Measurements from ENCODE around the gene KRTCAP3. TPM values are rescaled to one million over a fixed set of nuclear protein-coding genes. Genes with fewer than 3 reads are reported as not detected.

Gene KRTCAP3
- total and polyA plus RNA-seq, 2 donors (not counting 1 experiment from before 2014, with no cell fraction given): 8.6 to 15.0 TPM

DNA sequence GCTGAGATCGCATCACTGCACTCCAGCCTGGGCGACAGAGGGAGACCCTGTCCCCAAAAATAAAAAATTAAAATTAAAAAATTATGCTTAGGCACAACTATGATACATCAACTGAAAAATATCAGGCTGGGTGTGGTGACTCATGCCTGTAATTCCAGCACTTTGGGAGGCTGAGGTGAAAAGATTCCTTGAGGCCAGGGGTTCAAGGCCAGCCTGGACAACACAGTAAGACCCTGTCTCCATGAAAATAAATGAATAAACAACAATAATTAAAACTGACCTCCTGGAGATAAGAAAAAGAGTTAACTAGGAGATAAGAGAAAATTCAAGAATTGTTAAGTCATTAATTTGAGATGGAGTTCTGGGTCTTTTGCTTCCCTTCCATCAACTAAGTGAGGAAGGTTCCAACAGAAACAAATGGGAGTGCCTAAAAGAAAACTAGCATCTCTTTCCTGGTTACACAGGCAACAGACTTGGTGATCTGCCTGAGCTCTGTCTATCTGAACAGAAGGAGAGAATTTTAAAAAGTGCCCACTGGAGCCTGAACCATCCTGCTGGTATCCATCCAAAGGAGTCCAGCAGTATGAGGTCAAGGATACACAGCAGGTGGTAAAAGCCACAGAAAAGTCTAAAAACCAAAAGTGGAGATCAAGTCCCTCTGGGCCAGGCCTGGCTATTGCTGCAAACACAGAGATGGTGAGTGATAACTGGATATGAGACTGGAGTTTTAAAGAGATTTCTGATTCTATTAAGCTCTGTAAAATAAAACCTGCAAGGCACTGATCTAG is 41.6 kb upstream of the KRTCAP3 start:
- POLR2A ChIA-PET: no interaction called here
- no peaks in the 10 kb centered on the region for H3K27me3 ChIP-seq (replicated peaks in 1 of 4; ENCODE audit: control extremely low read depth in 1 of 4, control insufficient read depth in 3 of 4, insufficient read depth in 4 of 4, low read length in 3 of 4)
- no peak overlapping the region for H3K4me3 ChIP-seq (ENCODE audit: control extremely low read depth in 1 of 5, extremely low read depth in 1 of 5, insufficient read depth in 1 of 5, low read depth in 2 of 5, low read length in 4 of 5)
- ATAC-seq (ENCODE audit: low read depth): no peak
- no CpG with 5 or more reads among the region's 2 CpGs for WGBS (ENCODE audit: insufficient coverage)
- peaks cover 18% of the 10 kb centered on the region for H3K4me1 Mint-ChIP-seq
- H3K27me3 Mint-ChIP-seq: no peaks in the 10 kb centered on the region
- H3K9me3 Mint-ChIP-seq (ENCODE audit: insufficient read depth): no peaks in the 10 kb centered on the region
- no peak overlapping the region for H3K4me2 ChIP-seq (replicated peaks; ENCODE audit: low read depth, low read length, poor library complexity, severe bottlenecking)
- H3K9me3 ChIP-seq (ENCODE audit: control extremely low read depth in 1 of 3, control insufficient read depth in 2 of 3, insufficient read depth in 1 of 3, low read length in 2 of 3): no peaks in the 10 kb centered on the region
- CTCF ChIA-PET: no interaction called here
- H4K20me1 ChIP-seq (ENCODE audit: control insufficient read depth, insufficient read depth, low read length, poor library complexity, severe bottlenecking): peaks cover 42% of the 10 kb centered on the region
- peaks cover 2 to 7% of the 10 kb centered on the region in 2 experiments for H3K36me3 ChIP-seq (replicated peaks in 1 of 2; ENCODE audit: control extremely low read depth in 1 of 2, control insufficient read depth in 1 of 2, extremely low read depth in 1 of 2, insufficient read depth in 2 of 2, low read length in 1 of 2)
- intact Hi-C loops (cut with micrococcal nuclease): loop anchor here (10.0 kb wide), 1 partner anchor 186 kb away; the partner anchor contains the start of genes ATRAID, CAD and SLC5A6
- H3K9ac ChIP-seq (ENCODE audit: low read length): no peak overlapping the region
- no peak for DNase-seq
- H3K27ac Mint-ChIP-seq: no peak overlapping the region
- H3K4me1 ChIP-seq (ENCODE audit: control insufficient read depth in 2 of 2, insufficient read depth in 2 of 2, low read length in 2 of 2): peaks cover 0 to 2% of the 10 kb centered on the region in 2 donors
- no peak for TF ChIP-seq CTCF (IDR thresholded peaks at IDR 0.05)
- TF ChIP-seq EZH2 (IDR thresholded peaks at IDR 0.05; ENCODE audit: borderline replicate concordance, insufficient read depth, low read depth, low read length, poor library complexity, severe bottlenecking): no peak
- no peak overlapping the region for H3K27ac ChIP-seq (ENCODE audit: low read length in 2 of 2)
- H3K4me3 Mint-ChIP-seq: no peak overlapping the region
- H2AFZ ChIP-seq (ENCODE audit: insufficient read depth, low read depth, low read length, poor library complexity, severe bottlenecking): no peak overlapping the region
- H3K79me2 ChIP-seq (ENCODE audit: control insufficient read depth, insufficient read depth, low read length): peaks cover 98% of the 10 kb centered on the region
